Smooth muscle cell (in vitro differentiated cells): ENCODE measurements around the gene ALX3. TPM values are rescaled to one million over a fixed set of nuclear protein-coding genes. Genes with fewer than 3 reads are reported as not detected.

Experiments used
- DNase-seq: peaks from one replicate; lab custom pipeline; 2025; ENCODE audit not compliant: unreplicated experiment; lab: John Stamatoyannopoulos, UW
- H2AFZ ChIP-seq: fragments of 200-600 bp; sonication (generic); 2 replicates; pipeline ENCODE4 v1.6.0; 2016; ENCODE audit warnings: antibody characterized with exemption, low read depth, mild to moderate bottlenecking
- H3F3A ChIP-seq: fragments of 200-600 bp; sonication (generic); 2 replicates; pipeline ENCODE4 v1.6.0; 2017; ENCODE audit warnings: antibody characterized with exemption, low read depth
- H3K27ac ChIP-seq: fragments of 200-600 bp; sonication (generic); 2 replicates; pipeline ENCODE4 v1.5.1; 2016; ENCODE audit warnings: low read depth, mild to moderate bottlenecking
- H3K27me3 ChIP-seq: fragments of 200-600 bp; sonication (generic); 2 replicates; pipeline ENCODE4 v1.6.1; 2016; ENCODE audit warnings: low read depth, mild to moderate bottlenecking
- H3K36me3 ChIP-seq: fragments of 200-600 bp; sonication (generic); 2 replicates; pipeline ENCODE4 v1.5.1; 2016; ENCODE audit warnings: low read depth
- H3K4me1 ChIP-seq: fragments of 200-600 bp; sonication (generic); 2 replicates; pipeline ENCODE4 v1.5.1; 2016; ENCODE audit warnings: low read depth
- H3K4me2 ChIP-seq: fragments of 200-600 bp; sonication (generic); 2 replicates; pipeline ENCODE4 v1.6.0; 2016; ENCODE audit warnings: mild to moderate bottlenecking
- H3K4me3 ChIP-seq: fragments of 200-600 bp; sonication (generic); 2 replicates; pipeline ENCODE4 v1.5.1; 2016; ENCODE audit warnings: mild to moderate bottlenecking
- H3K79me2 ChIP-seq: fragments of 200-600 bp; sonication (generic); 2 replicates; pipeline ENCODE4 v1.6.0; 2016; ENCODE audit warnings: low read depth, mild to moderate bottlenecking
- H3K9ac ChIP-seq: fragments of 200-600 bp; sonication (generic); 2 replicates; pipeline ENCODE4 v1.6.0; 2016; ENCODE audit warnings: low read depth
- H3K9me3 ChIP-seq: fragments of 200-600 bp; sonication (generic); replicated peaks from 2 replicates; pipeline ENCODE4 v1.5.1; 2016; ENCODE audit warnings: low read depth
- H4K20me1 ChIP-seq: fragments of 200-600 bp; sonication (generic); 2 replicates; pipeline ENCODE4 v1.6.0; 2016; ENCODE audit warnings: low read depth
- WGBS: methylation state at CpG from one replicate; pipeline ENCODE4 v1.1.7; 2016; ENCODE audit warnings: low lambda C conversion rate; 5-methylcytosine and 5-hydroxymethylcytosine counted together
- polyA plus RNA-seq: library from polyadenylated mRNA; unstranded; fragments of >200 nt; fragmentation: Nextera tagmentation; extraction: Ambion mirVana; gene quantifications from 2 replicates; pipeline ENCODE4 v1.2.1, GENCODE V29; 2016
- total RNA-seq: library from RNA; depleted of rRNA; stranded (reverse); fragments of >200 nt; gene quantifications from 2 replicates; pipeline ENCODE4 v1.2.3, GENCODE V29; 2014
- TF ChIP-seq, protein P1 (sequence below): fragments of 200-600 bp; sonication (generic); IDR thresholded peaks from 2 replicates; pipeline ENCODE4 v1.5.1; 2017; ENCODE audit warnings: borderline replicate concordance, mild to moderate bottlenecking, antibody characterized with exemption; ENCODE audit not compliant: insufficient read depth, poor library complexity, severe bottlenecking

The ALX3 gene
- total and polyA plus RNA-seq, 2 experiments from 2014 or later = not detected

DNA sequence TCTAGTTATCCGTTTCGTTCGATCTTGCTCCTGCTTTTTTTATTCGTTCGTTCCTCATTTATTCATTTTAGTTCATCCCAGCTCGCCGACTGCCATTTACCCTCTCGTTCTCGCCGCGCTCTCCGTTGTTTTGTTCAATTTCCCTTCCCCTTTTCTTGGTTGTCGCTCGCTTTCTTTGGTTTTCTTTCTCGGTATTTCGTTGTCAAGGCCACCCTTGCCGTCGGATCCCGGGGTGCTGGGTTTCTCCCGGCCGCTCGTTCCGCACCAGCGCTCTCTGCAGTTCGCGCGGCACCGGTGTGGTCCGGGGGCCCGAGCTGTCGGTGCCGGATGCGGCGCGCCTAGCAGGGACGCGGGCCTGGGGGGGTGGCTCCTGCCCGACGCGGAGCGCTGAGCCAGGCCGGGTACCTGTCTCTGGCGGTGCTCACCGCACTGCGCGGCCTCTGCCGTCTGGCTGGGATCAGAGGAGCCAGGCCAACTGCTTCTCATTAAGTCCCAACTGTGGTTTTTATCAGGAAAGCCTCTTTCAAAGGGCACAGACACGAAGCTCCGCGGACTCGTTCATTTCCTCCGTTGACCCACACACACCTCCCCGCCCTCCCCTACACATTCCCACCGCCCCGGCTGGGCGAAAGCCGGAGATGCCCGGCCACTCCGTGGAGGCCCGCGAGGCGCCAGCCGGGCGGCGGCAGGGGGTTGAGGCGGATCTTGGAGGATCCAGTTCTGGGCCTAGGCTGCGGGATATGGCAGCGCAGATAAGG, 1.6 kb downstream of the ALX3 start:
- H4K20me1 ChIP-seq = peaks cover 28% of the 10 kb centered on the region
- H3K27me3 ChIP-seq = peaks cover 85% of the 10 kb centered on the region
- no peak for DNase-seq
- TF ChIP-seq, protein P1, sequence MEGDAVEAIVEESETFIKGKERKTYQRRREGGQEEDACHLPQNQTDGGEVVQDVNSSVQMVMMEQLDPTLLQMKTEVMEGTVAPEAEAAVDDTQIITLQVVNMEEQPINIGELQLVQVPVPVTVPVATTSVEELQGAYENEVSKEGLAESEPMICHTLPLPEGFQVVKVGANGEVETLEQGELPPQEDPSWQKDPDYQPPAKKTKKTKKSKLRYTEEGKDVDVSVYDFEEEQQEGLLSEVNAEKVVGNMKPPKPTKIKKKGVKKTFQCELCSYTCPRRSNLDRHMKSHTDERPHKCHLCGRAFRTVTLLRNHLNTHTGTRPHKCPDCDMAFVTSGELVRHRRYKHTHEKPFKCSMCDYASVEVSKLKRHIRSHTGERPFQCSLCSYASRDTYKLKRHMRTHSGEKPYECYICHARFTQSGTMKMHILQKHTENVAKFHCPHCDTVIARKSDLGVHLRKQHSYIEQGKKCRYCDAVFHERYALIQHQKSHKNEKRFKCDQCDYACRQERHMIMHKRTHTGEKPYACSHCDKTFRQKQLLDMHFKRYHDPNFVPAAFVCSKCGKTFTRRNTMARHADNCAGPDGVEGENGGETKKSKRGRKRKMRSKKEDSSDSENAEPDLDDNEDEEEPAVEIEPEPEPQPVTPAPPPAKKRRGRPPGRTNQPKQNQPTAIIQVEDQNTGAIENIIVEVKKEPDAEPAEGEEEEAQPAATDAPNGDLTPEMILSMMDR = no peak
- peak overlapping the region; percentile 73 for H3K4me2 ChIP-seq
- 3% methylated on average over 61 of the region's 68 CpGs for WGBS
- H3K9ac ChIP-seq = no peak overlapping the region
- H3K9me3 ChIP-seq = no peaks in the 10 kb centered on the region
- H3K79me2 ChIP-seq = no peaks in the 10 kb centered on the region
- no peak overlapping the region for H3K27ac ChIP-seq
- H2AFZ ChIP-seq = no peak overlapping the region
- H3F3A ChIP-seq = no peaks in the 10 kb centered on the region
- H3K4me1 ChIP-seq = peaks cover 17% of the 10 kb centered on the region
- no peak overlapping the region for H3K4me3 ChIP-seq
- H3K36me3 ChIP-seq = no peaks in the 10 kb centered on the region

GRCh38 chr1:110067893-110068645, 2.4 kb downstream of the ALX3 start:
- no peak overlapping the region for H3K27ac ChIP-seq
- H3K9ac ChIP-seq = no peak overlapping the region
- no peak for DNase-seq
- peaks cover 17% of the 10 kb centered on the region for H3K4me1 ChIP-seq
- no peaks in the 10 kb centered on the region for H3K9me3 ChIP-seq
- H3K27me3 ChIP-seq = peaks cover 78% of the 10 kb centered on the region
- TF ChIP-seq, protein P1 = no peak
- 5% methylated on average over 68 of the region's 68 CpGs for WGBS
- H4K20me1 ChIP-seq = peaks cover 28% of the 10 kb centered on the region
- no peak overlapping the region for H3K4me3 ChIP-seq
- no peaks in the 10 kb centered on the region for H3K36me3 ChIP-seq
- H3F3A ChIP-seq = no peaks in the 10 kb centered on the region
- H2AFZ ChIP-seq = no peak overlapping the region
- H3K4me2 ChIP-seq = peak overlapping the region; percentile 73
- H3K79me2 ChIP-seq = no peaks in the 10 kb centered on the region

- no peaks in the 10 kb centered on the region for H3K9me3 ChIP-seq
- H3K27ac ChIP-seq = no peak overlapping the region
- peaks cover 72% of the 10 kb centered on the region for H3K27me3 ChIP-seq
- H3K79me2 ChIP-seq = no peaks in the 10 kb centered on the region
- H3K4me3 ChIP-seq = no peak overlapping the region
- no peaks in the 10 kb centered on the region for H3K36me3 ChIP-seq
- H2AFZ ChIP-seq = no peak overlapping the region
- H3K4me1 ChIP-seq = peaks cover 17% of the 10 kb centered on the region
- WGBS = 26% methylated on average over 23 of the region's 23 CpGs
- peak overlapping the region; percentile 73 for H3K4me2 ChIP-seq
- H3F3A ChIP-seq = no peaks in the 10 kb centered on the region
- H3K9ac ChIP-seq = no peak overlapping the region
- TF ChIP-seq, protein P1 = no peak
- peaks cover 32% of the 10 kb centered on the region for H4K20me1 ChIP-seq
- DNase-seq = no peak
Observed at GRCh38 chr1:110067479-110067892, 3.0 kb downstream of the ALX3 start.
